ENCODE results near the gene PDK3. TPM values are rescaled to one million over a fixed set of nuclear protein-coding genes. Genes with fewer than 3 reads are reported as not detected.

The PDK3 gene
- polyA plus RNA-seq, 3 donors = 12.2 to 34.0 (median 32.6) TPM

- no peaks in the 10 kb centered on the region for H3K4me1 ChIP-seq (ENCODE audit: control insufficient read depth in 1 of 2, insufficient read depth in 2 of 2, low read length in 2 of 2)
- H2AFZ ChIP-seq (ENCODE audit: insufficient read depth, low read depth, low read length, poor library complexity, severe bottlenecking) = no peak overlapping the region
- H3K27me3 ChIP-seq (ENCODE audit: control insufficient read depth in 2 of 2, insufficient read depth in 2 of 2, low read length in 2 of 2) = no peaks in the 10 kb centered on the region
- H4K20me1 ChIP-seq (ENCODE audit: insufficient read depth, low read length) = no peaks in the 10 kb centered on the region
- no peaks in the 10 kb centered on the region for H3K9me3 ChIP-seq (replicated peaks in 1 of 2; ENCODE audit: control insufficient read depth in 1 of 2, insufficient read depth in 1 of 2, low read length in 2 of 2)
- H3K4me3 ChIP-seq (replicated peaks in 1 of 3; ENCODE audit: low read depth in 2 of 3, low read length in 3 of 3) = no peak overlapping the region
- no peak for DNase-seq
- no peak overlapping the region for H3K27ac ChIP-seq (ENCODE audit: low read depth in 1 of 2, low read length in 2 of 2)
- Mint-ChIP-seq H3K36me3 (peaks cover 35 to 44% of the 10 kb centered on the region in 2 donors), H3K4me1 (no peaks in the 10 kb centered on the region), H3K9me3 (peaks cover 0 to 2% (median 0%) of the 10 kb centered on the region in 7 donors), H3K27me3 (ENCODE audit: low read depth in 3 of 3) (peaks cover 0 to 12% (median 2%) of the 10 kb centered on the region in 3 donors), H3K4me3 (no peak overlapping the region), H3K27ac (no peak overlapping the region)
- intact Hi-C loops (cut with micrococcal nuclease) = no loop called here
- no peak for TF ChIP-seq CTCF (IDR thresholded peaks at IDR 0.05)
- H3K4me2 ChIP-seq (replicated peaks; ENCODE audit: extremely low read depth, low read length, poor library complexity, severe bottlenecking) = no peak overlapping the region
- H3K36me3 ChIP-seq (replicated peaks in 1 of 2; ENCODE audit: control insufficient read depth in 1 of 2, insufficient read depth in 2 of 2, low read length in 2 of 2) = peaks cover 20 to 45% of the 10 kb centered on the region in 2 donors
- no peak overlapping the region for H3K9ac ChIP-seq (ENCODE audit: insufficient read depth, low read length, poor library complexity, severe bottlenecking)
- no peaks in the 10 kb centered on the region for H3K79me2 ChIP-seq (ENCODE audit: insufficient read depth, low read length)
These were observed 71.5 kb downstream of the PDK3 start for GRCh38 chrX:24536551-24536950.

GRCh38 chrX:24542756-24543155 is 77.7 kb downstream of the PDK3 start:
- no peaks in the 10 kb centered on the region for H3K79me2 ChIP-seq (ENCODE audit: insufficient read depth, low read length)
- intact Hi-C loops (cut with micrococcal nuclease) = no loop called here
- no peaks in the 10 kb centered on the region for H3K9me3 ChIP-seq (replicated peaks in 1 of 2; ENCODE audit: control insufficient read depth in 1 of 2, insufficient read depth in 1 of 2, low read length in 2 of 2)
- no peak overlapping the region for H3K4me3 ChIP-seq (replicated peaks in 1 of 3; ENCODE audit: low read depth in 2 of 3, low read length in 3 of 3)
- H3K4me2 ChIP-seq (replicated peaks; ENCODE audit: extremely low read depth, low read length, poor library complexity, severe bottlenecking) = no peak overlapping the region
- Mint-ChIP-seq H3K4me3 (no peak overlapping the region), H3K27ac (no peak overlapping the region), H3K27me3 (ENCODE audit: low read depth in 3 of 3) (peaks cover 0 to 4% (median 0%) of the 10 kb centered on the region in 3 donors), H3K9me3 (peaks cover 0 to 2% (median 0%) of the 10 kb centered on the region in 7 donors), H3K36me3 (peaks cover 15 to 33% of the 10 kb centered on the region in 2 donors), H3K4me1 (no peaks in the 10 kb centered on the region)
- DNase-seq = no peak
- no peaks in the 10 kb centered on the region for H3K27me3 ChIP-seq (ENCODE audit: control insufficient read depth in 2 of 2, insufficient read depth in 2 of 2, low read length in 2 of 2)
- H2AFZ ChIP-seq (ENCODE audit: insufficient read depth, low read depth, low read length, poor library complexity, severe bottlenecking) = no peak overlapping the region
- WGBS (ENCODE audit: insufficient coverage) = no CpG with 5 or more reads among the region's 4 CpGs
- H3K27ac ChIP-seq (ENCODE audit: low read depth in 1 of 2, low read length in 2 of 2) = no peak overlapping the region
- peaks cover 4 to 16% of the 10 kb centered on the region in 2 donors for H3K36me3 ChIP-seq (replicated peaks in 1 of 2; ENCODE audit: control insufficient read depth in 1 of 2, insufficient read depth in 2 of 2, low read length in 2 of 2)
- no peaks in the 10 kb centered on the region for H3K4me1 ChIP-seq (ENCODE audit: control insufficient read depth in 1 of 2, insufficient read depth in 2 of 2, low read length in 2 of 2)
- H3K9ac ChIP-seq (ENCODE audit: insufficient read depth, low read length, poor library complexity, severe bottlenecking) = no peak overlapping the region
- H4K20me1 ChIP-seq (ENCODE audit: insufficient read depth, low read length) = no peaks in the 10 kb centered on the region
- no peak for TF ChIP-seq CTCF (IDR thresholded peaks at IDR 0.05)

All from CD14-positive monocyte (primary cell).